Ishikawa (cell line): Measurements from ENCODE around the gene ZNF213.

Experiments used
- CEBPB ChIP-seq: IDR thresholded peaks from 2 replicates; pipeline ENCODE4 v1.6.1; 2012
- CREB1 ChIP-seq: IDR thresholded peaks from 2 replicates; pipeline ENCODE4 v1.6.1; 2012; ENCODE audit warnings: low read depth
- EGR1 ChIP-seq: IDR thresholded peaks from 2 replicates; pipeline ENCODE4 v1.6.1; 2012
- EP300 ChIP-seq: IDR thresholded peaks from 2 replicates; pipeline ENCODE4 v1.6.1; 2012; ENCODE audit warnings: borderline replicate concordance
- MAX ChIP-seq: IDR thresholded peaks from 2 replicates; pipeline ENCODE4 v1.6.1; 2012
- NFIC ChIP-seq: IDR thresholded peaks from 2 replicates; pipeline ENCODE4 v1.6.1; 2012
- RAD21 ChIP-seq: IDR thresholded peaks from 2 replicates; pipeline ENCODE4 v1.6.1; 2012; ENCODE audit warnings: low read depth
- REST ChIP-seq: IDR thresholded peaks from 2 replicates; pipeline ENCODE4 v1.6.1; 2012; ENCODE audit warnings: low read depth, mild to moderate bottlenecking
- TEAD4 ChIP-seq: IDR thresholded peaks from 2 replicates; pipeline ENCODE4 v1.6.1; 2012
- USF1 ChIP-seq: IDR thresholded peaks from 2 replicates; pipeline ENCODE4 v1.6.1; 2012

- TF ChIP-seq EGR1, result no peak
- TF ChIP-seq CREB1, result no peak
- no peak for TF ChIP-seq NFIC
- TF ChIP-seq EP300, result no peak
- TF ChIP-seq USF1, result no peak
- TF ChIP-seq REST, result no peak
- no peak for TF ChIP-seq TEAD4
- TF ChIP-seq CEBPB, result no peak
- TF ChIP-seq RAD21, result no peak
- TF ChIP-seq MAX, result no peak
These were observed 52.3 kb downstream of the ZNF213 start for GRCh38 chr16:3186946-3187690.
